HCT116 (cell line): Measurements from ENCODE around the gene GOLGA8B.
"Not testable (repeated sequence)": the region's sequence is repeated elsewhere in the genome, so short reads cannot be mapped to it uniquely, and the experiment has no call there.

Experiments
- ATF3 ChIP-seq: IDR thresholded peaks from 2 replicates; pipeline ENCODE4 v1.6.1; 2012
- EGR1 ChIP-seq: IDR thresholded peaks from 2 replicates; pipeline ENCODE4 v1.6.1; 2012; ENCODE audit warnings: low read depth
- ELF1 ChIP-seq: IDR thresholded peaks from 2 replicates; pipeline ENCODE4 v1.6.1; 2012; ENCODE audit warnings: low read depth, borderline replicate concordance
- EZH2 ChIP-seq: fragments of 200-600 bp; sonication (generic); IDR thresholded peaks from 2 replicates; pipeline ENCODE4 v1.6.1; 2017; ENCODE audit warnings: antibody characterized with exemption, mixed run types
- POLR2A ChIP-seq: IDR thresholded peaks from 2 replicates; pipeline ENCODE4 v1.7.0; 2011; ENCODE audit warnings: borderline replicate concordance; ENCODE audit not compliant: insufficient read depth, insufficient read length; ENCODE audit errors: extremely low read depth
- POLR2AphosphoS5 ChIP-seq: IDR thresholded peaks from 2 replicates; pipeline ENCODE4 v1.6.1; 2011; ENCODE audit warnings: mild to moderate bottlenecking, low read depth, low read length, moderate library complexity
- RAD21 ChIP-seq: IDR thresholded peaks from 2 replicates; pipeline ENCODE4 v1.6.1; 2012; ENCODE audit warnings: low read depth, mild to moderate bottlenecking
- SP1 ChIP-seq: IDR thresholded peaks from 2 replicates; pipeline ENCODE4 v1.6.1; 2012; ENCODE audit warnings: low read depth
- SRF ChIP-seq: IDR thresholded peaks from 2 replicates; pipeline ENCODE4 v1.6.1; 2012; ENCODE audit warnings: low read depth
- YY1 ChIP-seq: IDR thresholded peaks from 2 replicates; pipeline ENCODE4 v1.6.1; 2011; ENCODE audit warnings: low read length, low read depth, moderate library complexity, mild to moderate bottlenecking; ENCODE audit not compliant: insufficient replicate concordance; ENCODE audit errors: extremely low read depth
- ZFX ChIP-seq: fragments of 450-650 bp; IDR thresholded peaks from 2 replicates; pipeline ENCODE4 v1.6.1; 2017
- ZNF274 ChIP-seq: fragments of 200-500 bp; sonication (Bioruptor generic); IDR thresholded peaks from 2 replicates; pipeline ENCODE4 v1.6.1; 2014; ENCODE audit warnings: mild to moderate bottlenecking, low read depth, low read length, inconsistent platforms
- TF ChIP-seq, protein P1 (sequence below), 3 experiments: fragments of 200-600 bp in 1 of 3; sonication (generic) in 1 of 3; IDR thresholded peaks in 2 of 3; conservative IDR thresholded peaks in 1 of 3; 2 replicates each; pipeline ENCODE4 v1.5.1; 2012 to 2017; ENCODE audit warnings: low read depth in 2 of 3, low read length in 2 of 3, antibody characterized with exemption in 1 of 3, borderline replicate concordance in 1 of 3, control low read depth in 1 of 3, mild to moderate bottlenecking in 1 of 3, mixed read lengths in 1 of 3, mixed run types in 1 of 3, moderate library complexity in 1 of 3; ENCODE audit not compliant: insufficient read depth in 1 of 3
- TF ChIP-seq, protein P2 (sequence below): IDR thresholded peaks from 2 replicates; pipeline ENCODE4 v1.6.1; 2012; ENCODE audit warnings: low read depth

GRCh38 chr15:34585966-34586365 lies 2.5 kb upstream of the GOLGA8B start:
- TF ChIP-seq, protein P1, sequence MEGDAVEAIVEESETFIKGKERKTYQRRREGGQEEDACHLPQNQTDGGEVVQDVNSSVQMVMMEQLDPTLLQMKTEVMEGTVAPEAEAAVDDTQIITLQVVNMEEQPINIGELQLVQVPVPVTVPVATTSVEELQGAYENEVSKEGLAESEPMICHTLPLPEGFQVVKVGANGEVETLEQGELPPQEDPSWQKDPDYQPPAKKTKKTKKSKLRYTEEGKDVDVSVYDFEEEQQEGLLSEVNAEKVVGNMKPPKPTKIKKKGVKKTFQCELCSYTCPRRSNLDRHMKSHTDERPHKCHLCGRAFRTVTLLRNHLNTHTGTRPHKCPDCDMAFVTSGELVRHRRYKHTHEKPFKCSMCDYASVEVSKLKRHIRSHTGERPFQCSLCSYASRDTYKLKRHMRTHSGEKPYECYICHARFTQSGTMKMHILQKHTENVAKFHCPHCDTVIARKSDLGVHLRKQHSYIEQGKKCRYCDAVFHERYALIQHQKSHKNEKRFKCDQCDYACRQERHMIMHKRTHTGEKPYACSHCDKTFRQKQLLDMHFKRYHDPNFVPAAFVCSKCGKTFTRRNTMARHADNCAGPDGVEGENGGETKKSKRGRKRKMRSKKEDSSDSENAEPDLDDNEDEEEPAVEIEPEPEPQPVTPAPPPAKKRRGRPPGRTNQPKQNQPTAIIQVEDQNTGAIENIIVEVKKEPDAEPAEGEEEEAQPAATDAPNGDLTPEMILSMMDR (IDR thresholded peaks at IDR 0.05 in 2 of 3, conservative IDR thresholded peaks at IDR 0.05 in 1 of 3; ENCODE audit: borderline replicate concordance in 1 of 3, insufficient read depth in 1 of 3, low read depth in 2 of 3, low read length in 2 of 3) = not testable (repeated sequence)
- not testable (repeated sequence) for TF ChIP-seq EGR1, EZH2, POLR2AphosphoS5, ZNF274, POLR2A, SRF, ZFX, ELF1, YY1, ATF3, SP1, RAD21
- TF ChIP-seq, protein P2, sequence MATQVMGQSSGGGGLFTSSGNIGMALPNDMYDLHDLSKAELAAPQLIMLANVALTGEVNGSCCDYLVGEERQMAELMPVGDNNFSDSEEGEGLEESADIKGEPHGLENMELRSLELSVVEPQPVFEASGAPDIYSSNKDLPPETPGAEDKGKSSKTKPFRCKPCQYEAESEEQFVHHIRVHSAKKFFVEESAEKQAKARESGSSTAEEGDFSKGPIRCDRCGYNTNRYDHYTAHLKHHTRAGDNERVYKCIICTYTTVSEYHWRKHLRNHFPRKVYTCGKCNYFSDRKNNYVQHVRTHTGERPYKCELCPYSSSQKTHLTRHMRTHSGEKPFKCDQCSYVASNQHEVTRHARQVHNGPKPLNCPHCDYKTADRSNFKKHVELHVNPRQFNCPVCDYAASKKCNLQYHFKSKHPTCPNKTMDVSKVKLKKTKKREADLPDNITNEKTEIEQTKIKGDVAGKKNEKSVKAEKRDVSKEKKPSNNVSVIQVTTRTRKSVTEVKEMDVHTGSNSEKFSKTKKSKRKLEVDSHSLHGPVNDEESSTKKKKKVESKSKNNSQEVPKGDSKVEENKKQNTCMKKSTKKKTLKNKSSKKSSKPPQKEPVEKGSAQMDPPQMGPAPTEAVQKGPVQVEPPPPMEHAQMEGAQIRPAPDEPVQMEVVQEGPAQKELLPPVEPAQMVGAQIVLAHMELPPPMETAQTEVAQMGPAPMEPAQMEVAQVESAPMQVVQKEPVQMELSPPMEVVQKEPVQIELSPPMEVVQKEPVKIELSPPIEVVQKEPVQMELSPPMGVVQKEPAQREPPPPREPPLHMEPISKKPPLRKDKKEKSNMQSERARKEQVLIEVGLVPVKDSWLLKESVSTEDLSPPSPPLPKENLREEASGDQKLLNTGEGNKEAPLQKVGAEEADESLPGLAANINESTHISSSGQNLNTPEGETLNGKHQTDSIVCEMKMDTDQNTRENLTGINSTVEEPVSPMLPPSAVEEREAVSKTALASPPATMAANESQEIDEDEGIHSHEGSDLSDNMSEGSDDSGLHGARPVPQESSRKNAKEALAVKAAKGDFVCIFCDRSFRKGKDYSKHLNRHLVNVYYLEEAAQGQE = not testable (repeated sequence)
